HS-27A (cell line): ENCODE measurements around the gene CCN2.
"Not testable (repeated sequence)": the region's sequence is repeated elsewhere in the genome, so short reads cannot be mapped to it uniquely, and the experiment has no call there.

Source experiments
- DNase-seq: peaks from one replicate; pipeline ENCODE4 v3.0.0-alpha.2; 2012; ENCODE audit warnings: low read depth, missing footprints

CCN2 gene

DNA sequence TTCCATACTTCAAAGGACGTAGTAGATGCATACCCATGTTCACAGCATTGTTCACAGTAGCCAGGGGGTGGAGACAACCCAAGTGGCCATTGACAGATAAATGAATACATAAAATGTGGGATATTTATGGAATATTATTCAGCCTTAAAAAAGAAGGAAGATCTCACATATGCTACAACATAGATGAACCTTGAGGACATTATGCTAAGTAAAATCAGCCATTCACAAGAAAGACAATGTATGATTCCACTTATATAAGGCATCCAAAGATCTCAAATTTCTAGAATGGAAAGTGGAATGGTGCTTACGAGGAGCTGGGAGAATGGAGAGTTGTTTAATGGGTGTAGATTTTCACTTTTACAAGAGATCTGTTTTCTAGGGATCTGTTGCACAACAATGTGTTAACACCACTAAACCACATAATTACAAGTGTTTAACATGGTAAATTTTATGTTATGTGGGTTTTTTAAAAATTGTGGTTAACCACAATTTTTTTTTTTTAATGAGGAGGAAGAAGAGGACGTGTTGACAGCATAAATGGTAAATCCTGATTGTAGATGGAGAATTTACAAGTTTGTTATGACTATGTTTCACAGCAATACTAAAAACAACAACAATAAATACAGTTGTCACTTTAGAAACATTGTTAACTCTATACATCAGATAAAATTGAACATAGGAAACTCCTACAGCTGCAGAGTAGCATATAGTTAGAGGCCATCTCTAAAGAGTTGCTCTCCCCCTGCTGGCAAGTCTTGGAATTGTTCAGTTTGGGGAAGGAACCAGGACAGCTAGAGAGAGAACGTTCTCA is 41.6 kb downstream of the CCN2 start:
- DNase-seq: no peak

- DNase-seq: not testable (repeated sequence)
Observed at GRCh38 chr6:131908787-131909186, 42.4 kb downstream of the CCN2 start.

GRCh38 chr6:131903734-131904133 is 47.4 kb downstream of the CCN2 start:
- DNase-seq: not testable (repeated sequence)

DNA sequence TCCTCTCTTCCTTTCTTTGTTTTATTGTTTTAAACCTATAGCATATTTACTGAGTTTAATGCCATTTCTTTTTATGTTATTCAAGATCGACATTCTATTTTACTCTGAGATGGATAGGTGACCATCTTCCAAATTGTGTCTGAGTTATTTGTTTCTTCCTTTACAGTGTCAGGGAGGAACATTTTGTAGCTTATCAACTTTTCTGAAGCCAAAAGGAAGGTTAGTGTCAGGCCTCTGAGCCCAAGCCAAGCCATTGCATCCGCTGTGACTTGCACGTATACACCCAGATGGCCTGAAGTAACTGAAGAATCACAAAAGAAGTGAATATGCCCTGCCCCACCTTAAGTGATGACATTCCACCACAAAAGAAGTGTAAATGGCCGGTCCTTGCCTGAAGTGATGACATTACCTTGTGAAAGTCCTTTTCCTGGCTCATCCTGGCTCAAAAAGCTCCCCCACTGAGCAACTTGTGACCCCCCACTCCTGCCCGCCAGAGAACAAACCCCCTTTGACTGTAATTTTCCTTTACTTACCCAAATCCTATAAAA is 49.8 kb downstream of the CCN2 start:
- DNase-seq: not testable (repeated sequence)

GRCh38 chr6:131900231-131900630 is 50.9 kb downstream of the CCN2 start:
- DNase-seq: no peak

DNA sequence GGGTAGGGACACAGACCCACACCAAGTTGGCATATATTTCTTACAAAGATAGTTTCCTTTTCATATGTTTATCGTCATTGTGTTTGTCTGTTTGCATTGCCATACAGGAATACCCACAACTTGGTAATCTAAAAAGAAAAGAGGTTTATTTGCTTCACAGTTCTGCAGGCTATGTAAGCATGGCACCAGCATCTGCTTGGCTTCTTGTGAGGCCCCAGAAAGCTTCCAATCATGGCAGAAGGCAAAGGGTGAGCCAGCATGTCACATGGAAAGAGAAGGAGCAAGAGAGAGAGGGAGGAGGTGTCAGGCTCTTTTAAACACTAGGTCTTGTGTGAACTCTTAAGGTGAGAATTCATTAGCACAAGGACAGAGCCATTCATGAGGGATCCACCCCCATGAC is 52.5 kb downstream of the CCN2 start:
- no peak for DNase-seq
